ENCODE results near the gene ECD.
"Not testable (repeated sequence)": the region's sequence is repeated elsewhere in the genome, so short reads cannot be mapped to it uniquely, and the experiment has no call there.

ECD gene

GRCh38 chr10:73109248-73109652, 58.6 kb downstream of the ECD start:
- not testable (repeated sequence) for H3K36me3 ChIP-seq (ENCODE audit: control insufficient read depth in 2 of 2, insufficient read depth in 2 of 2, low read length in 2 of 2); H3K9me3 ChIP-seq (ENCODE audit: control insufficient read depth in 2 of 2, low read length in 2 of 2); H3K9ac ChIP-seq (ENCODE audit: low read depth in 1 of 2, low read length in 2 of 2); H3K27ac ChIP-seq (ENCODE audit: low read depth in 2 of 2, low read length in 2 of 2); H3K4me3 ChIP-seq (ENCODE audit: low read length in 2 of 2); H3K27me3 ChIP-seq (ENCODE audit: control insufficient read depth in 2 of 2, insufficient read depth in 2 of 2, low read length in 2 of 2); H3K4me1 ChIP-seq (ENCODE audit: control insufficient read depth in 2 of 2, insufficient read depth in 2 of 2, low read length in 2 of 2)

DNA sequence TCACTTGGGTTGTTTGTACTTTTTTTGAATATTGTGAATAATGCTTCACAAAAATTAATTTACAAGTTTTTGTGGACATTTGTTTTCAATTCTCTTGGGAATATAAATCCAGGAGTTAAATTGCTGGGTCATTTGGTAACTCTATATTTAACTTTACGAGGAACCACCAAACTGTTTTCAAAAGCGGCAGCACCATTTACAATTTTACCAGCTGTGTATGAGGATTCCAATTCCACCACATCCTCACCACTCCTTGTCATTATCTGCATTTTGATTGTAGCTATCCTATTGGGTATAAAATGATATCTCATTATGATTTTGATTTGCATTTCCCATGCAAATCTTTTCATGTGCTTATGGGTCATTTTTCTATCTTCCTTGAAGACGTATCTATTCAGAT, 61.5 kb downstream of the ECD start:
- Histone ChIP-seq H3K9ac (ENCODE audit: low read depth in 1 of 2, low read length in 2 of 2) (no peak overlapping the region), H3K36me3 (ENCODE audit: control insufficient read depth in 2 of 2, insufficient read depth in 2 of 2, low read length in 2 of 2) (no peaks in the 10 kb centered on the region), H3K4me3 (ENCODE audit: low read length in 2 of 2) (no peak overlapping the region), H3K27ac (ENCODE audit: low read depth in 2 of 2, low read length in 2 of 2) (no peak overlapping the region), H3K9me3 (ENCODE audit: control insufficient read depth in 2 of 2, low read length in 2 of 2) (no peaks in the 10 kb centered on the region), H3K4me1 (ENCODE audit: control insufficient read depth in 2 of 2, insufficient read depth in 2 of 2, low read length in 2 of 2) (no peaks in the 10 kb centered on the region), H3K27me3 (ENCODE audit: control insufficient read depth in 2 of 2, insufficient read depth in 2 of 2, low read length in 2 of 2) (no peaks in the 10 kb centered on the region)

GRCh38 chr10:73099141-73099540, 68.7 kb downstream of the ECD start:
- no peak overlapping the region for H3K9ac ChIP-seq (ENCODE audit: low read depth in 1 of 2, low read length in 2 of 2)
- no peak overlapping the region for H3K4me3 ChIP-seq (ENCODE audit: low read length in 2 of 2)
- H3K36me3 ChIP-seq (ENCODE audit: control insufficient read depth in 2 of 2, insufficient read depth in 2 of 2, low read length in 2 of 2): peaks cover 0 to 2% of the 10 kb centered on the region in 2 donors
- H3K9me3 ChIP-seq (ENCODE audit: control insufficient read depth in 2 of 2, low read length in 2 of 2): no peaks in the 10 kb centered on the region
- H3K27ac ChIP-seq (ENCODE audit: low read depth in 2 of 2, low read length in 2 of 2): no peak overlapping the region
- H3K27me3 ChIP-seq (ENCODE audit: control insufficient read depth in 2 of 2, insufficient read depth in 2 of 2, low read length in 2 of 2): no peaks in the 10 kb centered on the region
- peaks cover 5 to 11% of the 10 kb centered on the region in 2 donors for H3K4me1 ChIP-seq (ENCODE audit: control insufficient read depth in 2 of 2, insufficient read depth in 2 of 2, low read length in 2 of 2)

- H3K9ac ChIP-seq (ENCODE audit: low read depth in 1 of 2, low read length in 2 of 2): peak overlapping the region; percentile 60 to 95
- H3K27ac ChIP-seq (ENCODE audit: low read depth in 2 of 2, low read length in 2 of 2): peak overlapping the region; percentile 90 to 94
- peaks cover 0 to 2% of the 10 kb centered on the region in 2 donors for H3K36me3 ChIP-seq (ENCODE audit: control insufficient read depth in 2 of 2, insufficient read depth in 2 of 2, low read length in 2 of 2)
- peaks cover 8 to 11% of the 10 kb centered on the region in 2 donors for H3K4me1 ChIP-seq (ENCODE audit: control insufficient read depth in 2 of 2, insufficient read depth in 2 of 2, low read length in 2 of 2)
- no peaks in the 10 kb centered on the region for H3K27me3 ChIP-seq (ENCODE audit: control insufficient read depth in 2 of 2, insufficient read depth in 2 of 2, low read length in 2 of 2)
- peak overlapping the region; percentile 82 to 95 for H3K4me3 ChIP-seq (ENCODE audit: low read length in 2 of 2)
- no peaks in the 10 kb centered on the region for H3K9me3 ChIP-seq (ENCODE audit: control insufficient read depth in 2 of 2, low read length in 2 of 2)
These were observed 70.5 kb downstream of the ECD start for GRCh38 chr10:73097305-73097670.

- H3K4me3 ChIP-seq (ENCODE audit: low read length in 2 of 2): peak within 1 kb of the TSS; percentile 82 to 95
These were observed 71.1 kb downstream of the ECD start, which contains the start of gene P4HA1 for GRCh38 chr10:73096449-73097304. Gene P4HA1 (minus strand): TSS chr10:73096866. CDS start chr10:73074883, 21,983 bp downstream.

DNA sequence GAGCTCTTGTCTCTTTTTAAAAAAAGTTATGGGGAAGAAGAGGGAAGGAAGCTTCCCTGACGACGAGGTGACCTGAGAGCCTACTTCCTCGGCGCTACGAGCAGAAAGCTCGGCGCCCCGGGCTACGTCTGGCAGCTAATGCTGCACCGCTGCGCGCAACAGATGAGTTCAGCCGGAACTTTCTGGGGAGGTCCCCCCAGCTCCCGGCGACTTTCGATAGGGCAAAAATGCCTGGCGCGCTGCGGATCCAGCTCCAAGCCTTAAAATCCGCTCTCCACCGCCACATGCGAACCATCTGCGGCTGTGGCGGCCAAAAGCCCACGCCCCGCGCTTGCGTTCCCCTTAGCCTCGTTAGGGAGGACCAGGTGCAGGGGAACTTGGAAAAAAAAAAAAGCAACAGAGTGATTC, 71.8 kb downstream of the ECD start:
- H3K36me3 ChIP-seq (ENCODE audit: control insufficient read depth in 2 of 2, insufficient read depth in 2 of 2, low read length in 2 of 2): peaks cover 0 to 2% of the 10 kb centered on the region in 2 donors
- no peaks in the 10 kb centered on the region for H3K27me3 ChIP-seq (ENCODE audit: control insufficient read depth in 2 of 2, insufficient read depth in 2 of 2, low read length in 2 of 2)
- H3K4me1 ChIP-seq (ENCODE audit: control insufficient read depth in 2 of 2, insufficient read depth in 2 of 2, low read length in 2 of 2): peaks cover 8 to 11% of the 10 kb centered on the region in 2 donors
- H3K9ac ChIP-seq (ENCODE audit: low read depth in 1 of 2, low read length in 2 of 2): peak overlapping the region; percentile 95
- peak overlapping the region; percentile 82 to 95 for H3K4me3 ChIP-seq (ENCODE audit: low read length in 2 of 2)
- no peaks in the 10 kb centered on the region for H3K9me3 ChIP-seq (ENCODE audit: control insufficient read depth in 2 of 2, low read length in 2 of 2)
- H3K27ac ChIP-seq (ENCODE audit: low read depth in 2 of 2, low read length in 2 of 2): peak overlapping the region; percentile 90 to 94

More at GRCh38 chr10:73096449-73097304, 71.1 kb downstream of the ECD start, which contains the start of gene P4HA1:
- Histone ChIP-seq H3K4me1 (ENCODE audit: control insufficient read depth in 2 of 2, insufficient read depth in 2 of 2, low read length in 2 of 2) (peaks cover 8 to 11% of the 10 kb centered on the region in 2 donors), H3K27ac (ENCODE audit: low read depth in 2 of 2, low read length in 2 of 2) (peak within 1 kb of the TSS; percentile 90 to 94), H3K36me3 (ENCODE audit: control insufficient read depth in 2 of 2, insufficient read depth in 2 of 2, low read length in 2 of 2) (peaks cover 0 to 2% of the 10 kb centered on the region in 2 donors), H3K9me3 (ENCODE audit: control insufficient read depth in 2 of 2, low read length in 2 of 2) (no peaks in the 10 kb centered on the region), H3K9ac (ENCODE audit: low read depth in 1 of 2, low read length in 2 of 2) (peak within 1 kb of the TSS; percentile 95), H3K27me3 (ENCODE audit: control insufficient read depth in 2 of 2, insufficient read depth in 2 of 2, low read length in 2 of 2) (no peaks in the 10 kb centered on the region)

GRCh38 chr10:73095481-73096021, 72.3 kb downstream of the ECD start:
- H3K4me1 ChIP-seq (ENCODE audit: control insufficient read depth in 2 of 2, insufficient read depth in 2 of 2, low read length in 2 of 2): peaks cover 8 to 11% of the 10 kb centered on the region in 2 donors
- peak overlapping the region; percentile 95 for H3K9ac ChIP-seq (ENCODE audit: low read depth in 1 of 2, low read length in 2 of 2)

GRCh38 chr10:73094986-73095480, 72.8 kb downstream of the ECD start:
- Histone ChIP-seq H3K4me3 (ENCODE audit: low read length in 2 of 2) (peak overlapping the region; percentile 82 to 95), H3K36me3 (ENCODE audit: control insufficient read depth in 2 of 2, insufficient read depth in 2 of 2, low read length in 2 of 2) (peaks cover 0 to 2% of the 10 kb centered on the region in 2 donors), H3K27me3 (ENCODE audit: control insufficient read depth in 2 of 2, insufficient read depth in 2 of 2, low read length in 2 of 2) (no peaks in the 10 kb centered on the region), H3K9ac (ENCODE audit: low read depth in 1 of 2, low read length in 2 of 2) (peak overlapping the region; percentile 95), H3K9me3 (ENCODE audit: control insufficient read depth in 2 of 2, low read length in 2 of 2) (no peaks in the 10 kb centered on the region), H3K27ac (ENCODE audit: low read depth in 2 of 2, low read length in 2 of 2) (peak overlapping the region in 1 of 2 donors; percentile 90), H3K4me1 (ENCODE audit: control insufficient read depth in 2 of 2, insufficient read depth in 2 of 2, low read length in 2 of 2) (peaks cover 8 to 11% of the 10 kb centered on the region in 2 donors)

More at GRCh38 chr10:73095481-73096021, 72.3 kb downstream of the ECD start:
- Histone ChIP-seq H3K4me3 (ENCODE audit: low read length in 2 of 2) (peak overlapping the region; percentile 82 to 95), H3K9me3 (ENCODE audit: control insufficient read depth in 2 of 2, low read length in 2 of 2) (no peaks in the 10 kb centered on the region), H3K36me3 (ENCODE audit: control insufficient read depth in 2 of 2, insufficient read depth in 2 of 2, low read length in 2 of 2) (peaks cover 0 to 2% of the 10 kb centered on the region in 2 donors), H3K27ac (ENCODE audit: low read depth in 2 of 2, low read length in 2 of 2) (peak overlapping the region; percentile 90 to 94), H3K27me3 (ENCODE audit: control insufficient read depth in 2 of 2, insufficient read depth in 2 of 2, low read length in 2 of 2) (no peaks in the 10 kb centered on the region)

DNA sequence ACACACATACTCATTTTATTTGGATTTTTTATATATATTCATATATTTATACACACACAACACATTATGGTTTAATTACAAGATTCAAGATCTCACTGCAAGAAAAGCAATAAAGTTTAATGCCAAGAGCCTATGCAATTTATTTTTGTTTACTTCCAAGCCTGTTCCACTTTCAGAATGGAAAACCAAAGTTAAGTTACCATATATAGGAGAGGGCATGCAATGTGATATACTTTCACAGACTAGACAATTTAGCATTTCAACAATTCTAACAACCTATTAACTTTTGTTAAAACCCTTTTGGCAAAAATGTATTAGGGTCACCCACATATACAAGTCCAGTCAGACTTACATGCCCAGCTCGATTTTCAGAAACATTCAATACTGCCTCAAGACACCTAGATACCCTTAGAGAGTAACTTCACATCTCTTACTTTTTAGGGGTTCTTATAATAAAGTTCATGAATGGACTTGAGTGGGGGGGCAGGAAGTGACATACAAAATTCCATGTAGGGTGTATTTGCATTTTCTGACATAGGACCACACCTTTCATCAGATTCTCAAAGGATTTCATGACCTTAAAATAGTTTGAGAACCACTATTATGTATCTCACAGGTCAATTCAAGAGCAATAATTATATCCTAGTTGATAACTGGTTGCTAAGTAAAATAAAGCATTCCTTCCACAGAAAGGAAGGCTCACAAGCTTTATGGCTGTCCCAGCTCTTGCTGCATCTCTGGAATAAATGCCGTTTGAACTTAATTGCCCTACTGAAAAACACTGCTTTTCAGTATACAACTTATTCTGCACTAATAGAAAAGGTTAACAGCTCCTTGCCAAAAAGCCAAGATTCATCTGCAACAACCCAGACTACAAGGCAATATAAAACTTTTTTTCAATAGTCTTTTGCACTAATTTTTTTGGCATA, 73.6 kb downstream of the ECD start:
- Histone ChIP-seq H3K27ac (ENCODE audit: low read depth in 2 of 2, low read length in 2 of 2) (no peak overlapping the region), H3K27me3 (ENCODE audit: control insufficient read depth in 2 of 2, insufficient read depth in 2 of 2, low read length in 2 of 2) (no peaks in the 10 kb centered on the region), H3K36me3 (ENCODE audit: control insufficient read depth in 2 of 2, insufficient read depth in 2 of 2, low read length in 2 of 2) (no peaks in the 10 kb centered on the region), H3K9ac (ENCODE audit: low read depth in 1 of 2, low read length in 2 of 2) (no peak overlapping the region), H3K9me3 (ENCODE audit: control insufficient read depth in 2 of 2, low read length in 2 of 2) (no peaks in the 10 kb centered on the region), H3K4me1 (ENCODE audit: control insufficient read depth in 2 of 2, insufficient read depth in 2 of 2, low read length in 2 of 2) (peaks cover 8 to 11% of the 10 kb centered on the region in 2 donors), H3K4me3 (ENCODE audit: low read length in 2 of 2) (peak overlapping the region in 1 of 2 donors; percentile 95)

Data from mucosa of rectum (tissue), 2 donors.